ENCODE measurements around the gene FIG4.

GRCh38 chr6:109867970-109868358 lies 176.9 kb downstream of the FIG4 start:
- TF ChIP-seq CTCF (IDR thresholded peaks at IDR 0.05): no peak
- TF ChIP-seq EP300 (IDR thresholded peaks at IDR 0.05): no peak

All from gastroesophageal sphincter (tissue), 3 donors.